Body of pancreas (tissue), 4 donors: ENCODE measurements around the gene RFT1.

Experiments
- POLR2A ChIP-seq, 3 donors: fragments of 450-650 bp; IDR thresholded peaks; one replicate each; pipeline ENCODE4 v1.6.1; 2016; ENCODE audit warnings: antibody characterized with exemption in 3 of 3, mild to moderate bottlenecking in 2 of 3
- TF ChIP-seq, protein P1 (sequence below), 7 experiments: fragments of 450-650 bp in 4 of 7; fragments of 200-600 bp in 3 of 7; sonication (generic) in 3 of 7; IDR thresholded peaks; one replicate each; pipeline ENCODE4 v1.5.1; 2016 to 2019; ENCODE audit warnings: antibody characterized with exemption in 7 of 7

- TF ChIP-seq, protein P1, sequence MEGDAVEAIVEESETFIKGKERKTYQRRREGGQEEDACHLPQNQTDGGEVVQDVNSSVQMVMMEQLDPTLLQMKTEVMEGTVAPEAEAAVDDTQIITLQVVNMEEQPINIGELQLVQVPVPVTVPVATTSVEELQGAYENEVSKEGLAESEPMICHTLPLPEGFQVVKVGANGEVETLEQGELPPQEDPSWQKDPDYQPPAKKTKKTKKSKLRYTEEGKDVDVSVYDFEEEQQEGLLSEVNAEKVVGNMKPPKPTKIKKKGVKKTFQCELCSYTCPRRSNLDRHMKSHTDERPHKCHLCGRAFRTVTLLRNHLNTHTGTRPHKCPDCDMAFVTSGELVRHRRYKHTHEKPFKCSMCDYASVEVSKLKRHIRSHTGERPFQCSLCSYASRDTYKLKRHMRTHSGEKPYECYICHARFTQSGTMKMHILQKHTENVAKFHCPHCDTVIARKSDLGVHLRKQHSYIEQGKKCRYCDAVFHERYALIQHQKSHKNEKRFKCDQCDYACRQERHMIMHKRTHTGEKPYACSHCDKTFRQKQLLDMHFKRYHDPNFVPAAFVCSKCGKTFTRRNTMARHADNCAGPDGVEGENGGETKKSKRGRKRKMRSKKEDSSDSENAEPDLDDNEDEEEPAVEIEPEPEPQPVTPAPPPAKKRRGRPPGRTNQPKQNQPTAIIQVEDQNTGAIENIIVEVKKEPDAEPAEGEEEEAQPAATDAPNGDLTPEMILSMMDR (IDR thresholded peaks at IDR 0.05), result no peak
- TF ChIP-seq POLR2A (IDR thresholded peaks at IDR 0.05), result no peak
These were observed 28.3 kb downstream of the RFT1 start for GRCh38 chr3:53101956-53102355.
